Activated naive CD4-positive, alpha-beta T cell treated with anti-CD3 and anti-CD28 coated beads, Interleukin-2, amount 50 U/mL, for 72 hours (primary cell): ENCODE data around the gene CLEC10A. TPM values are rescaled to one million over a fixed set of nuclear protein-coding genes. Genes with fewer than 3 reads are reported as not detected.
"Not testable (repeated sequence)": the region's sequence is repeated elsewhere in the genome, so short reads cannot be mapped to it uniquely, and the experiment has no call there.

Experiments used
- ATAC-seq, 2 donors: fragments of 150-1000 bp; cut with Tn5 transposase; 2 replicates each; pipeline ENCODE4 v1.10.0; 2021; ENCODE audit warnings: mild to moderate bottlenecking in 2 of 2, moderate library complexity in 2 of 2
- DNase-seq, 2 donors: peaks; one replicate each; pipeline ENCODE4 v3.0.0; 2021 to 2022; ENCODE audit warnings: low spot score in 2 of 2
- H3K27ac Mint-ChIP-seq, 2 donors: one replicate each; pipeline ENCODE4 v1.8.0; 2022; ENCODE audit warnings: mild to moderate bottlenecking in 2 of 2, mixed read lengths in 2 of 2
- H3K36me3 Mint-ChIP-seq, 2 donors: one replicate each; pipeline ENCODE4 v1.8.0; 2022; ENCODE audit warnings: mixed read lengths in 2 of 2
- H3K9me3 Mint-ChIP-seq, 2 donors: one replicate each; pipeline ENCODE4 v1.8.0; 2022; ENCODE audit warnings: mixed read lengths in 2 of 2
- total RNA-seq, 2 donors: library from RNA; stranded (reverse); gene quantifications; one replicate each; pipeline ENCODE4 v1.2.3, GENCODE V29; 2022

CLEC10A gene
- total RNA-seq, 2 donors from 2014 or later, result not detected

DNA sequence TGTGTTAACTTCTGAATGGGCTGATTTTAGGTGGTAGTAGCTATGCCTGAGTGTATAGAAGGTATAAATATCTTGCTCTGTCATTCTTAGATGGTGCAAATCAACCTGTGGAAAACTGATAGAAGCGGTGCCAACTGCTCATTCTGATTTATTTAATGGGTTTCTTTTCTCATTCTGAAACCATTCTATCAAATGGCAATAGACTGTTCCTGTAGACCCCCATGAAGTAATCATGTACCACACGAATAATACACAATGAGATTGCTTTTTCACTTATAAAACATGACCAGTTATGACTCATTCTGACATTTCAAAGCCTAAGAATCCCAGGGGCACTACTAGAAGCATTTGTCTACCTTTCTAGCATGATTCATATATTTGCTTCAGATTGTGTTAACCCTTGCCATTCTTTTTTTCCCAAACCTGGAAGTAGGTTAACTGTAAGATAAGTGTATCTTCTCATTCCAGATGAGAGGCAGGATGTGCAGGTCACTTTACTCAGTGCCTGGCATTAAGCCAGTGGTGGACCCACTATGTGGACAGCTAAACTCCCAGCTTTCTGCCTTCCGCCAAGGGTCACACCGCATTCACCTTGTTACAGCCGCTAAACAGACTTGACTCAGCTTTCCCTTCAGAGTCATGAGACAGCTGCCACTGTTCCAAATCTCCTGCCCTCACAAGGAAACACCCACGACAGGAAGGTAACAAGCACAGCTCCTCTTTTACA, 19.7 kb downstream of the CLEC10A start:
- H3K27ac Mint-ChIP-seq, result peak overlapping the region; percentile 69 to 70
- no peaks in the 10 kb centered on the region for H3K9me3 Mint-ChIP-seq
- ATAC-seq (peak; percentile 85 to 92), DNase-seq (peak; percentile 50 to 65)
- H3K36me3 Mint-ChIP-seq, result no peaks in the 10 kb centered on the region

DNA sequence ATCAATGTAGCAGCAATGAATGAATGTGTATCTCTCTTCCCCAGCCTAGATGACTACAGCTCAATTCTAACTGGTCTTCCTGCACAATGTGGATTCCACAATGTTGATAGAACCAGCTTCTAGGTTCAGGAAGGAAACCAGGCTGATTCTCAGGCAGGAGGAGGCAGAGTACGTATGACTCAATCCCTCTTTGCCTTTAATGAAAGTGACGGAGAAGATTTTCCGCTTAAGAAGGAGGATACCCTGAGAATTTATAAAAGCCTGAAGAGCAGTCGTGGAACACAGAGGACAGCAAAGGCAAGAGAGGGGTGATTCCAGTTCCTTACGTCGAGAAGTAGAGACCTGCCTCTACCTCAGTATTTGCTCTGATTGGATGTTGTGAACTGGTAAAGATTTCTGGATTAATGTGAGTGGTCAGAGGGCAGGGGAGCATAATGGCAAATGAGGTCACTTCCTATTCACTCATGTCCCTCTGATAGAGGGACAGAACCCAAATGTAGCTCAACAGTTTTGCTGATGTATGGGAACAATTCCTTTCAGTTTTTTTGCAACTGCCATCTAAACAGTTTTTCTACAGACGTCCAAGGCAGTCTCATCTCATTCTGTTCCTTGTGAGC, 21.1 kb downstream of the CLEC10A start:
- Mint-ChIP-seq H3K9me3 (no peaks in the 10 kb centered on the region), H3K27ac (peak overlapping the region in 1 of 2 donors; percentile 70), H3K36me3 (no peaks in the 10 kb centered on the region)
- ATAC-seq, result no peak
- no peak for DNase-seq

- H3K27ac Mint-ChIP-seq, result no peak overlapping the region
- ATAC-seq (no peak), DNase-seq (no peak)
- no peaks in the 10 kb centered on the region for H3K9me3 Mint-ChIP-seq
- H3K36me3 Mint-ChIP-seq, result no peaks in the 10 kb centered on the region
These were observed 23.7 kb downstream of the CLEC10A start for GRCh38 chr17:7056386-7056785.

GRCh38 chr17:7050583-7050982, 29.5 kb downstream of the CLEC10A start:
- H3K9me3 Mint-ChIP-seq, DNase-seq, H3K27ac Mint-ChIP-seq, H3K36me3 Mint-ChIP-seq, ATAC-seq: not testable (repeated sequence)

DNA sequence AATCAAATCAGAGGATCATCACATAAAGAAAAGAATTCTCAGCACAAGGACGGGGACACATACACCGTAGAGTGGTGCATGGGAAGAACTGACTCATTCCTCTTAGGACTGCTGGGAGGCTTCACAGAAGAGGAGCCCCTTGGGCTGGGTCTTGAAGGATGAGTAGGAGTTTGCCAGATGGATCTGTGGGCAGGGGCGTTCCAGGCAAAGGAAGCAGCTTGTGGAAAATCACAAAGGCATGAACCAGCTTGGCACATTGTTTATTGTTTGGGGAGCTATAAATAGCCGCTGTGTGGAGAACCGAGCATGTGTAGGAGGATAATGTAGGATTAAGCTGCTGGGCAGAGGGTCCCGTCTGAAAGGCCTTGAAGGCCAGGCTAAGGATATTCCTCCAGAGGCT, 31.1 kb downstream of the CLEC10A start:
- H3K9me3 Mint-ChIP-seq, result no peaks in the 10 kb centered on the region
- no peak for ATAC-seq
- no peaks in the 10 kb centered on the region for H3K36me3 Mint-ChIP-seq
- DNase-seq, result no peak
- H3K27ac Mint-ChIP-seq, result no peak overlapping the region

DNA sequence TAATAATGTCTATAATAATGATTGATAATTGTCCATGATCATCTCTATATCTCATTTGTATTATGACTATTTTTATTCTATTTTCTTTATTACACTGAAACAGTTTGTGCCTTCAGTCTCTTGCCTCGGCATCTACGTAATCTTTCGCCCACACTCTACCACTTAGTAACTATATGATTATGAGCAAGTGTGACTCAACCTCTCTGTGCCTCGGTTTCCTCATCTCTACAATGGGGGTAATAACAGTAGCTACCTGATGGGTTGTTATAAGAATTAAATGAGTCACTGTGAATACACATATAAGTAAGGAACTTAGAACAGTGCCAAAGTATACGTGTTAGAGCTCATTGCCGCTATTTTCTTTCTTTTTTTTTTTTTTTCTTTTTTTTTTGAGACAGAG, 32.5 kb downstream of the CLEC10A start:
- no peaks in the 10 kb centered on the region for H3K9me3 Mint-ChIP-seq
- no peaks in the 10 kb centered on the region for H3K36me3 Mint-ChIP-seq
- DNase-seq (no peak), ATAC-seq (peak; percentile 77 to 87)
- peak overlapping the region; percentile 52 to 77 for H3K27ac Mint-ChIP-seq

GRCh38 chr17:7046725-7047397, 33.2 kb downstream of the CLEC10A start:
- H3K36me3 Mint-ChIP-seq, H3K9me3 Mint-ChIP-seq: not testable (repeated sequence)
- ATAC-seq, result peak; percentile 23 to 28
- peak; percentile 61 to 80 for DNase-seq
- peak overlapping the region; percentile 13 to 77 for H3K27ac Mint-ChIP-seq

- Mint-ChIP-seq H3K36me3 (no peaks in the 10 kb centered on the region), H3K9me3 (no peaks in the 10 kb centered on the region), H3K27ac (peak overlapping the region; percentile 77 to 84)
- DNase-seq, result no peak
- peak; percentile 30 to 43 for ATAC-seq
These were observed 33.8 kb downstream of the CLEC10A start for GRCh38 chr17:7046127-7046724.

GRCh38 chr17:7045492-7046126, 34.4 kb downstream of the CLEC10A start:
- DNase-seq (no peak), ATAC-seq (peak in 1 of 2 donors; percentile 22)
- H3K9me3 Mint-ChIP-seq, result no peaks in the 10 kb centered on the region
- peak overlapping the region in 1 of 2 donors; percentile 77 for H3K27ac Mint-ChIP-seq
- H3K36me3 Mint-ChIP-seq, result no peaks in the 10 kb centered on the region

GRCh38 chr17:7043497-7044198, 36.4 kb downstream of the CLEC10A start, which contains the start of gene SLC16A11:
SLC16A11 (minus strand) TSS chr17:7044092; CDS start chr17:7043513, 579 bp downstream.
- Mint-ChIP-seq H3K9me3 (no peaks in the 10 kb centered on the region), H3K27ac (peak within 1 kb of the TSS in 1 of 2 donors; percentile 72), H3K36me3 (no peaks in the 10 kb centered on the region)
- peak in 1 of 2 donors; percentile 5 for ATAC-seq
- no peak for DNase-seq

DNA sequence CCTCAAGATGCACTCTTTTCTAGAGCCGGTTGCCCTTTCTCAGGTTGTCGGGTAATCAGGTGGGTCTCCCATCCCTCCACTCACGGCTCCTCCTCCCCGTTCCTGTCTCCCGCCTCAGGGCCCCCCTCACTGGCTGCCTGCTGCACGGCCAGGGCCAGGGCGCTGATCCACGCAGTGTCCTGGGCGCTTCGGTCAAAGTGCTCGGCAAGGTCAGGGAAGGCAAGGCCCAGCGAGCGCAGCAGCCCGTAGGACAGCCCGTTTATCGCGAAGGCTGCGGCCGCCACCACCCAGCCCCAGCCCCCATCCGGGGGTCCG, 36.9 kb downstream of the CLEC10A start:
- Mint-ChIP-seq H3K36me3 (no peaks in the 10 kb centered on the region), H3K27ac (peak overlapping the region in 1 of 2 donors; percentile 72), H3K9me3 (no peaks in the 10 kb centered on the region)
- DNase-seq, result no peak
- ATAC-seq, result no peak

DNA sequence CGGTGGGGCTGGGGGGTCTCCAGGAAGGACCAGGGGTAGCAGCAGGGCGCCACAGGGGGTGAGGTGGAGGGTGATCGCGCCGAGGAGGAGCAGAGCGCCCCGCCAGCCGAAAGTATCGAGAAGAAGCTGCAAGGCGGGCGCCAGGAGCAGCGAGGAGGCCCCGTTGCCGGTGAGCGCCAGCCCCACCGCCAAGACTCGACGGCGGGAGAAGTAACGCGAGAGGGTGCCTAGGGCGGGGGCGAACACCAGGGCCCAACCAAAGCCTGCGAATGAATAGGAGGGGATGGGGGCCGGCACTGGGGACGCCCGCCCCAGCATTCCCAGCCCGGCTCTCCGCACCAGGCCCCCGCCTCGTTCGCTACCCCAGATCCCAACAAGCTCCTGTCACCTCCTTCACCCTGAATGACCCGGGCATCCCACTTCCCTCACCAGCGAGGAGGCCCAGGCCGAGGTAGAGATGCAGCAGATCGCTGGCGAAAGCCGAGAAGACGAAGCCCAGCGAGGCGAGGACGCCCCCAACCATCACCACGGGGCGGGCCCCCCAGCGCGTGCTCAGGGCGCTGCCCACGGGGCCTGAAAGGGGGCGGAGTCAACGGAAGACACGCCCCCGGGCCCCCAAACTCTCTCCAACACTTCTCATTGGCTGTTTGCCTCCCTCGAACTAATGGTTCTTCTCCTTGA, 37.4 kb downstream of the CLEC10A start:
- Mint-ChIP-seq H3K27ac (peak overlapping the region in 1 of 2 donors; percentile 72), H3K36me3 (no peaks in the 10 kb centered on the region), H3K9me3 (no peaks in the 10 kb centered on the region)
- ATAC-seq (peak; percentile 21 to 49), DNase-seq (peak in 1 of 2 donors; percentile 67)

- DNase-seq, result no peak
- peak overlapping the region in 1 of 2 donors; percentile 72 for H3K27ac Mint-ChIP-seq
- no peak for ATAC-seq
- H3K9me3 Mint-ChIP-seq, result no peaks in the 10 kb centered on the region
- H3K36me3 Mint-ChIP-seq, result no peaks in the 10 kb centered on the region
These were observed 38.2 kb downstream of the CLEC10A start for GRCh38 chr17:7041607-7042500.

GRCh38 chr17:7039832-7040231, 40.2 kb downstream of the CLEC10A start:
- Mint-ChIP-seq H3K9me3 (no peaks in the 10 kb centered on the region), H3K36me3 (no peaks in the 10 kb centered on the region), H3K27ac (peak overlapping the region in 1 of 2 donors; percentile 16)
- DNase-seq, result no peak
- no peak for ATAC-seq
